HL-60 (cell line): ENCODE measurements around the gene PROK1.
"Not testable (repeated sequence)": the region's sequence is repeated elsewhere in the genome, so short reads cannot be mapped to it uniquely, and the experiment has no call there.

Source experiments
- DNase-seq, 2 experiments: peaks; one replicate each; pipeline ENCODE4 v3.0.0-alpha.2; 2010 to 2020; ENCODE audit warnings: low read depth in 1 of 2, low spot score in 1 of 2
- H3K27ac ChIP-seq: fragments of 250-450 bp; sonication (Bioruptor Pico); replicated peaks from 2 replicates; pipeline ENCODE4 v1.5.1; 2020; ENCODE audit warnings: mild to moderate bottlenecking, moderate library complexity
- H3K27me3 ChIP-seq: fragments of 250-450 bp; sonication (Bioruptor Pico); 2 replicates; pipeline ENCODE4 v1.5.1; 2021; ENCODE audit warnings: mild to moderate bottlenecking, moderate library complexity; ENCODE audit not compliant: insufficient read depth, poor library complexity, severe bottlenecking
- H3K4me3 ChIP-seq: replicated peaks from 2 replicates; pipeline ENCODE4 v1.5.1; 2011; ENCODE audit warnings: mild to moderate bottlenecking, control low read depth, low read length; ENCODE audit not compliant: insufficient read depth
- CTCF ChIP-seq: IDR thresholded peaks from one replicate; pipeline ENCODE4 v1.5.1; 2011; ENCODE audit warnings: low read length, control low read depth, inconsistent platforms; ENCODE audit not compliant: insufficient read depth
- GABPA ChIP-seq: IDR thresholded peaks from 2 replicates; pipeline ENCODE4 v1.6.1; 2012; ENCODE audit warnings: low read depth
- POLR2AphosphoS5 ChIP-seq: IDR thresholded peaks from 2 replicates; pipeline ENCODE4 v1.6.1; 2012; ENCODE audit warnings: low read depth
- REST ChIP-seq: IDR thresholded peaks from 2 replicates; pipeline ENCODE4 v1.6.1; 2012; ENCODE audit warnings: low read depth; ENCODE audit not compliant: insufficient replicate concordance
- SPI1 ChIP-seq: IDR thresholded peaks from 2 replicates; pipeline ENCODE4 v1.6.1; 2012; ENCODE audit warnings: low read depth, mild to moderate bottlenecking, borderline replicate concordance
- long read RNA-seq: library from polyadenylated mRNA; unstranded; transcript quantifications from one replicate; pipeline ENCODE4 v2.0.0, GENCODE V29; 2020

Gene PROK1
- long read RNA-seq, result 0 reads

GRCh38 chr1:110450929-110451328 is at the start of gene PROK1:
Gene PROK1, plus strand, starts transcription at chr1:110451149. Its CDS starts 68 bp downstream, at chr1:110451217.
- peaks cover 8% of the 10 kb centered on the region for H3K27me3 ChIP-seq
- DNase-seq, result no peak
- H3K27ac ChIP-seq, result no peak within 1 kb of the TSS
- no peak within 1 kb of the TSS for H3K4me3 ChIP-seq
- TF ChIP-seq REST (no peak), SPI1 (no peak), CTCF (no peak), GABPA (no peak), POLR2AphosphoS5 (no peak)

- TF ChIP-seq SPI1 (no peak), POLR2AphosphoS5 (no peak), CTCF (no peak), GABPA (no peak), REST (no peak)
- H3K27me3 ChIP-seq, result no peaks in the 10 kb centered on the region
- no peak for DNase-seq
- H3K4me3 ChIP-seq, result no peak overlapping the region
- no peak overlapping the region for H3K27ac ChIP-seq
These were observed 47.1 kb upstream of the PROK1 start for GRCh38 chr1:110403805-110404204.

GRCh38 chr1:110404401-110404800 is 46.5 kb upstream of the PROK1 start:
- DNase-seq, result no peak
- TF ChIP-seq SPI1 (no peak), GABPA (no peak), POLR2AphosphoS5 (no peak), REST (no peak), CTCF (no peak)
- no peak overlapping the region for H3K4me3 ChIP-seq
- H3K27ac ChIP-seq, result no peak overlapping the region
- H3K27me3 ChIP-seq, result no peaks in the 10 kb centered on the region

GRCh38 chr1:110406407-110406806 is 44.5 kb upstream of the PROK1 start:
- peak overlapping the region; percentile 97 for H3K4me3 ChIP-seq
- peak overlapping the region; percentile 91 for H3K27ac ChIP-seq
- H3K27me3 ChIP-seq, DNase-seq: not testable (repeated sequence)
